OCI-LY1 (cell line): ENCODE data around the gene HNRNPC.

Source experiments
- EZH2 ChIP-seq: fragments of 200-600 bp; sonication (generic), shearing (Covaris generic); IDR thresholded peaks from 2 replicates; pipeline ENCODE4 v1.8.0; 2017; ENCODE audit warnings: borderline replicate concordance, mixed run types, mild to moderate bottlenecking, antibody characterized with exemption, low read length, moderate library complexity, mixed read lengths
- TF ChIP-seq, protein P1 (sequence below): fragments of 200-600 bp; sonication (generic), shearing (Covaris generic); IDR thresholded peaks from 2 replicates; pipeline ENCODE4 v1.5.1; 2017; ENCODE audit warnings: mild to moderate bottlenecking, antibody characterized with exemption, low read length, moderate library complexity, mixed read lengths

DNA sequence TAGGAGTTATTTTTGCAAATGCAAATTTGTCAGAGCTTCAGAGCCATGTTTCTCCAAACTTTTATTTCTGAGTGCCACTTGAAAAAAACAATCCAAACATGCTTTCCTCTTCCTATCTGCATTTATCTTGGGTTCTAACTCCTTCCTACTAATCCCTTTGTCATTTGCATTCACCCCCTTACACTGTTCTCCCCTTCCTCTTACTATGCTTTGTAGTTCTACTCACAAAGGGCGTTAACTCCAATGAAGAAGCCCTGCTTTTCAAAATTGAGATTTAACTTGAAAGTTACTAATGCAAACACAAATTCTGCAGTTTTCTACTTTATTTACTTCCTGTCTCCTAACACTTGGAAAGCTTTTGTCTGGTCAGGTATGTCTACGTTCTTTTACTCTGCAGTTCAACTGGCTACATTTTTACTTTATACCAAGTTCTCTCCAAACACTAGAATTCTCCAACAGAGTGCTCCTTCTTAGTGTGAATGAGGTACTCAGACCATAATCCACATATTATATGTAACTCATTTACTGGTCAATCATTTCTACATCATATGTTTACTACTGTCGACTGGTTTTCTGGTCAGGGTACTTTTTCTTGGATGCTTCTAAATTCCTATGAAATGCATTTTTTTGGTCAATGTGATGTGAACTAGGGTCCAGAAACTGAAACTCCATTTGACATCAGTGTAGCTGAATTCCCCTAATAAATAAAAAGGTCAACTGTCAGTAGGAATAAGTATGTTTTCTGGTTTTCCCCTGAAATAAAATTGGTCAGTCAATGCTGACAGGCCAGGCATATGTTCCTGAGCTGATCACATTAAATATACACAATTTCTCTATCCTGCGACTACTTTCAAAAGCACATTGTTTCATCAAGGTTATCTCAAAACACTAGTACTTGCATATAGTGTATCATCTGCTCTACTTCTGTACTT is 62.2 kb downstream of the HNRNPC start:
- TF ChIP-seq, protein P1, sequence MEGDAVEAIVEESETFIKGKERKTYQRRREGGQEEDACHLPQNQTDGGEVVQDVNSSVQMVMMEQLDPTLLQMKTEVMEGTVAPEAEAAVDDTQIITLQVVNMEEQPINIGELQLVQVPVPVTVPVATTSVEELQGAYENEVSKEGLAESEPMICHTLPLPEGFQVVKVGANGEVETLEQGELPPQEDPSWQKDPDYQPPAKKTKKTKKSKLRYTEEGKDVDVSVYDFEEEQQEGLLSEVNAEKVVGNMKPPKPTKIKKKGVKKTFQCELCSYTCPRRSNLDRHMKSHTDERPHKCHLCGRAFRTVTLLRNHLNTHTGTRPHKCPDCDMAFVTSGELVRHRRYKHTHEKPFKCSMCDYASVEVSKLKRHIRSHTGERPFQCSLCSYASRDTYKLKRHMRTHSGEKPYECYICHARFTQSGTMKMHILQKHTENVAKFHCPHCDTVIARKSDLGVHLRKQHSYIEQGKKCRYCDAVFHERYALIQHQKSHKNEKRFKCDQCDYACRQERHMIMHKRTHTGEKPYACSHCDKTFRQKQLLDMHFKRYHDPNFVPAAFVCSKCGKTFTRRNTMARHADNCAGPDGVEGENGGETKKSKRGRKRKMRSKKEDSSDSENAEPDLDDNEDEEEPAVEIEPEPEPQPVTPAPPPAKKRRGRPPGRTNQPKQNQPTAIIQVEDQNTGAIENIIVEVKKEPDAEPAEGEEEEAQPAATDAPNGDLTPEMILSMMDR: no peak
- TF ChIP-seq EZH2: no peak
